ENCODE results near the gene CCDC127.

GRCh38 chr5:204966-205670 lies 12.8 kb downstream of the CCDC127 start:
- TF ChIP-seq CTCF (IDR thresholded peaks at IDR 0.05) = no peak
- no peak for TF ChIP-seq POLR2A (IDR thresholded peaks at IDR 0.05)
